Left kidney (tissue), 2 donors: ENCODE data around the gene ATP1B3. TPM values are rescaled to one million over a fixed set of nuclear protein-coding genes. Genes with fewer than 3 reads are reported as not detected.
"Not testable (repeated sequence)": the region's sequence is repeated elsewhere in the genome, so short reads cannot be mapped to it uniquely, and the experiment has no call there.

Source experiments
- DNase-seq: peaks from one replicate; pipeline ENCODE4 v3.0.0-alpha.2; 2013
- polyA plus RNA-seq: library from polyadenylated mRNA; unstranded; fragments of 120-200 nt; gene quantifications from one replicate; pipeline ENCODE4 v1.2.1, GENCODE V29; 2013; ENCODE audit not compliant: insufficient read length

The ATP1B3 gene
- polyA plus RNA-seq, 1 donor: 213 TPM

DNA sequence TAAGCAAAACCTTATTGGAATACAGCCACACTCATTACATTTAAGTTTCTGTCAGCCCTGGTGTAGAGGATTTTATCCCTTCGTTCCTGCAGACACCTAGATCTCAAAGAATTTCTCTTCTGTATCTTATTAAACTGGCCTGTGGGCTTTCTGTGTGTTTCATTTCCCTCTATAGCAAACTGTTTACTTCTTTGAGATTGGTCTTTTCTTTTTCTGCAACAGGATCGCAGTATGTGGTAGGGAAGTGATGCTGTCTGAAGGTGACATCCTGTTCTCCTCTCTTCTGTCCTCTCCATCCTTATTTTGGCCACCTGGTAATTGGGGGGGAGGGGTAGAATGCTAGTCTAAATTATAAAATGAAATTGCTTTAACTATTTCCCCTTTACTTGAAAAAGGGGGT is 25.5 kb downstream of the ATP1B3 start:
- no peak for DNase-seq

DNA sequence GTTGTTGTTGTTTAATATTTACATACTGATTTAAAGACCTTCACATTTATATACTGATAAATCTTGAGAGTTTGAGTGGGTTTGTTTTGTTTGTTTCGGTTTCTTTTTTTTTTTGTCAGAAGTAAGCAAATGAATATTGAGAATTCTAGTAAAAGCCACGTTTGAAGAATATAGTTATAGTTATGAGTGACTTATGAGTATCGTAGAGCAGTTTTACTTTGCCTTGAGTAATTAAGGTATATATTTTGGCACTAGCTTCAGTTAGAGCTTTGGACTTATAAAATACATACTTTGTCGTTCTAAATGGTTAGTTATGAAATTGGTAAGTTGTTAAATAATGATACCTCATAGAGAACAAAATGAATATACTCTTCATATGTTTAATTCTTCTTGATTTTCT is 27.8 kb downstream of the ATP1B3 start:
- no peak for DNase-seq

DNA sequence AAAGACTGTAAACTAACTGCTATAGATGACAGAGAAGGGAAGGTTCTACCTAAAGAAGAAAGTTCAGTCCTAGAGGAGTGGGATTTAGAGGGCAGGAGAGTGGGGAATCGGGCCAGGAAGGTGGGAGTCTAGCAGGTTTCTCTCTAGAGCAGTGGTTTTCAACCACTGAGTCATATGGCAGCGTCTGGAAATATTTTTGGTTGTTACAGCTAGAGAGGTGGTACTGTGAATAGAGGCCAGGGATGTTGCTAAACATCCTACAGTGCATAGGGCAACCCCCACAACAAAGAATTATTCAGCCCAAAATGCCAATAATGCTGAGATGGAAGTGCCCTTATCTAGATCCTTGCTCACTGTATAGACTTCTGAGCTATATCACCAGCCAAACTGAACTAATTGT is 28.7 kb downstream of the ATP1B3 start:
- DNase-seq: no peak

DNA sequence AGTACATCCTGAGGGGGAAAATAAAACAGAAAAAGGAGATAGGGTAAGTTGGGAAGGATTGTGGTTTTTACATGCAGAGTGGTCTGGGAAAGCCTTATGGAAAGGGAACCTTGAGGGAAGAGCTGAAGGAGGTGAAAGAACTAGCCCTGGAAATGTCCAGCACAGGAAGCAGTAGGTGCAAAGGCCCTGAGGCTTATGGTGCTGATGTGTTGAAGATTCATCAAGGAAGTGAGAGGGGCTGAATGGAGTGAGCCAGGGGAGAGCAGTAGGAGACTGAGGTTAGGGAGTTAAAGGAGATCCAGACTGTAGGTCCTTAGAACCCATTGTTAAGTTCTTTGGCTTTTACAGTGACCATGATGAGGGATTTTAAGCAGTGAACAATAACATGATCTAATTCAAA is 33.0 kb downstream of the ATP1B3 start:
- DNase-seq: no peak

DNA sequence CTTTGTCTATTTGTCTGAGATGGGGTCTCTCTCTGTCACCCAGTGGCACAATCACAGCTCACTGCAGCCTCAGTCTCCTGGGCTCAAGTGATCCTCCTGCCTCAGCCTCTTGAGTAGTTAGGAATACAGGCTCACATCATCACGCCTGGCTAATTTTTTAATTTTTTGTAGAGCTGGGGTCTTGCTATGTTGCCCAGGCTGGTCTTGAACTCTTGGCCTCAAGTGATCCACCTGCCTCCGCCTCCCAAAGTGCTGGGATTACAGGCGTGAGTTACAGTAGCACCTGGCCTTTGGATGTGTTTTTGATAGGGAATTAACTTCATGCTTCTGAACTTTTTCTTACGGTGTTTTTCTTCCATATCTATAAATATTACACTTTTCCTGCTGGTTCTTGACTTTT is 33.5 kb downstream of the ATP1B3 start:
- not testable (repeated sequence) for DNase-seq

DNA sequence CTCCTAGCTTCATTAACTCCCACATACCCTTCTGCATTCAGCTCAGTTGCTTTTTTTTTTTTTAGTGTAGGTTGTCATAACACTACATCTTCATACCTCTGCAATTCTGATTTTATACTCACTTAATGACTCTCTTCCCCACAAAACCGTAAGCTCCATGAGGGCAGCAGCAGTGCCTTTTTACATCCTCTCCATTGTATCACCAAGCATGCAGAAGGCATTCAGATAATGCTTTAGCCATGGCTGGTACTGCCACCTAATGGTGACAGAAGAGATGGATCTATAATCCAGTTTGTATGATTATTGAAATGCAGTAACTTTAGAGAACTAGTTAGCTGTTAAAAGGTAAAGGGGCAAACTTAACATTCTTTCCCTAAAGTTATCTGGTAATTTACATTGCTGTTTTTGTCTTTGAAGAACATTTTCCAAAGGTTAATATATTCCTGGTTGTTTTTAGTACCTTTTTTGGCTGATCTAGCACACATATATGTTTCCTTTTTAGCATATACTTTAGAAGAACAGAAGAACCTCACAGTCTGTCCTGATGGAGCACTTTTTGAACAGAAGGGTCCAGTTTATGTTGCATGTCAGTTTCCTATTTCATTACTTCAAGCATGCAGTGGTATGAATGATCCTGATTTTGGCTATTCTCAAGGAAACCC is 36.8 kb downstream of the ATP1B3 start:
- peak; percentile 15 for DNase-seq

DNA sequence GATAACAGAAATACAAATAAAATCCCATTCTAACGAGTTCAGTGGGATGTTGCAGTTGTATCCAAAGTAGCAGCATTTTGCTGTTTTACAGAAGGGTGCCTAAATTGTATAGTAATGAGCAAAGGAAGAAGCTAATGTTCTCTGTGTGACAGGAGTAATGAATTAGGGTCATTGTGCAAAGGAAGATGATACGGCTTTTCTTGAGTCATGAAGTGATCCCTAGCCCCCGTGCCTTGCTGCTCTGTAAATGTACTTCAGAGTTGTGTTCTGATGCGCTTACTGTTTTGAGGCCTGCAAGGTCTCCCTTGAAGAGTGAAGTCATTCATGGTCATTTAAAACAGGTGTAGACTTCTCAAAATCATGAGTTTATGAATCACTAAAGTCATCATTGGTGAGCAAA is 37.9 kb downstream of the ATP1B3 start:
- peak; percentile 8 for DNase-seq

DNA sequence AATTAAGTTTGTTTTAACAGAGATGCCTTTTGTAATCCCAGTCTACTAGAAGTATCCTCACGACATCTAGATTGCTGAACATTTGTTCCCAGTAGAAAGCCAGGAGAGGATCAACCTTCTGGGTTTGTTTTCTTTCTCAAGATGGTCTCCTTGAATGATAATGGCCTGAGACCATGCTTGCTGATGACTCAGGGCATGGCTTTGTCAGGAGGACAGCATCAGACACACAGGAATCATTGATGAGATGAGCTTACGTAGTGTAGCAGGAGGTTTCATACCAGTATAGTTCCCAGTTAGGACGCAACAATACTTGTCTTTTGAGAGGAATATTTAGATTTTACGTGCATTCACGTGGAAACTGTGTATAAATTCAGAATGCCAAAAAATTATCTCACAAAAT is 38.6 kb downstream of the ATP1B3 start:
- no peak for DNase-seq

DNA sequence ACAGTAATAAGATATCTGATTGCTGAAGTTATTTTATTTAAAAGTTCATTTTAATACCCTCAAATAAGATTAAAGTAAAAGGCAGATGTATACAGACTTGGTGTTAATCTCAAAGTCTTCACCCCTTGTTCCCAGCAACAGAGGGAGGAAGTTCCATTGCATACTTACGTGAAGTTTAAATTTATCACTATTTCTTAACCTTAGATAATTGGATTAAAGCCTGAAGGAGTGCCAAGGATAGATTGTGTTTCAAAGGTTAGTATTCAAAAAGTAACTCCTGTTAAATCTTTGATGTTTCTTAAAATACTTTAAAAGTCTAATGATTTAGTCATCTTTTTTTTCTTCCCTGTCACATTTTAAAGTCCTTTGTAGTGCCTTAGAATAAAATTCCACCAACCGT is 39.3 kb downstream of the ATP1B3 start:
- DNase-seq: peak; percentile 18

DNA sequence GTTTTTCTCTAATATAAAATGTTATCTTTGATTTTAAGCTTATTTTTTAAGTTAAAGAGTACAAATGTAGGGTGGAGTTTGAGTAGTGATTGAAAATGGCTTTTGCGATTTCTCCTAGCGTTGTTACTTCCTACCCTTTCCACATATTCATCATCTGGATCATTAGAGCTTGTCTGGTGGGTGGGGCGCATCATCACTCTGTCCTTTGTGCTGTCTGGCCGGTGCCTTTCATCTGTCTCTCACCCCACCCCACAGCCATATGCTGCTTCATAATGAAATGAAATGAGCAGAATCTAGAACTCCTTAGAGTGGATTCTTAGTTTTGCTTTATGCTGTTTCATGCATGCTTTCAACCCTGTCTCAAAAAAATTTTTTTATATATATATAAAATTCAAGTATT is 44.3 kb downstream of the ATP1B3 start:
- no peak for DNase-seq

DNA sequence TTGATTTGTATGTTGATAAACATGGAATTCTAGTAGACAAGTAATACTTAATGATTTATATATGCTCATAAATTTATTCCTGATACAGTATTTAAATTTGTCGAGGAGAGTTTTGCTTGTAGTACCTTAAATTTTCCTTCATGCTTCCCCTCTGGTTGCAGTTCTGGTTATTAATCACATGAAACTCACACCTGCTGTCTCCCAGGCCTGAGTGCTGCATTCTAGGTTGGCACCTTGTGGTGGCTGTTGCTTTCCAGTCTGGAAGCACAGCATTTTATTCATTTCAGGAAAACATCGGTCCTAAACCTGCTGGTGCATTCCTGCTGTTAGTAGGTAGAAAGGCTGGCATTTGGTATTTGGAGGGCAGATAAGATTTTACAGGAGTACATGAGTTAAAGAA is 44.9 kb downstream of the ATP1B3 start:
- DNase-seq: no peak

DNA sequence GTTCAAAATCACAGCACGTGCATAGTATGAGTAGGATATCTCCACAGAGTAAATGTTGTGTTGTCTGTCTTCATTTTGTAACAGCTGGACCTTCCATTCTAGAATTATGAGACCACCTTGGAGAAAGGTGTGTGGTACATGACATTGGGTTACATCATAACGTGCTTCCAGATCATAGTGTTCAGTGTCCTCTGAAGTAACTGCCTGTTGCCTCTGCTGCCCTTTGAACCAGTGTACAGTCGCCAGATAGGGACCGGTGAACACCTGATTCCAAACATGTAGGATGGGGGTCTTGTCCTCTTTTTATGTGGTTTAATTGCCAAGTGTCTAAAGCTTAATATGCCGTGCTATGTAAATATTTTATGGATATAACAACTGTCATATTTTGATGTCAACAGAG is 49.2 kb downstream of the ATP1B3 start:
- not testable (repeated sequence) for DNase-seq

DNA sequence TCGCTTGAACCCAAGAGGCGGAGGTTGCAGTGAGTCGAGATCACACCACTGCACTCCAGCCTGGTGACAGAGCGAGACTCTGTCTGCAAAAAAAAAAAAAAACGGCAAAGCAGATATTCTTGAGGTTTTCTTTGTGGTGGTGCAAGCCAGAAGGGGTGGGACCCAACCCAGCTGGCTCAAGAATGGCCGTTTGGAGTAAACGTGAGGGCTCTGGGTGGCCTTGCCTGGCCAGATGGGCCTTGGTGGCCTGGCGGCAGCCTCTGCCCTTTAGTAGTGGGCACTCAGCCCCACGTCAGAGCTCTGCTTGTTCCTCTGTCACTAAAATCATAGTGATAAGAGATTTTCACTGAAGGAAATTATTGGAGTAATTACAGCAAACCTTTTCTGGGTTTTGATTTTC is 50.5 kb downstream of the ATP1B3 start:
- DNase-seq: no peak

DNA sequence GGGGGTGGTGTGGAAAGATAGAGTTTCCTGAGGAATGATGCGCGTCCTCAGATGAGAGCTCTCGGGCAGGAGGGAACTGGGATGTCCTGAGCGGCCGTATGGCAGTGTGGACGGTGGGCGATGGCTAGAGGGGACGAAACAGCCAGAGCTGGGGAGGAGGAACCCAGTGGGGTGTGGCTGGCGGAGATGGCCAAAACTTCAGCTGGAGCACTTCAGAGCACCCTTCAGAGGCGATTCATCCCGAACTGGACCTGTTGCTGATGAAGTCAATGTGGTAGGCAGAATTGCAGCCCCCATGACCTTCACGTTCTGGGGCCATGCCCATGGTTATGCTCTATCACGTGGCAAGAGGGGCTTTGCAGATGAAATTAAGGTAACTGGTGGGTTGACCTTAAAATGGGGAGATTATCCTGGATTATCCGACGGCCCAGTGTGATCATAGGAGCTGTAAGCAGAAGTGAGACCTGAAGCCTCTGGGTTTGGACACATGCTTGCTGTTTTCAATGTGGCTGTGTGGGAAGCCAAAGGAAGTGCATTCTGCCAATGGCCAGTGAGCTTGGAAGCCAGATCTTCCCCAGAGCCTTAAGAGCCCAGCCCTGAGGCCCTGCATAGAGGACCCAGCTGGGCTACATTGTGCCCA is 52.3 kb downstream of the ATP1B3 start:
- DNase-seq: no peak

DNA sequence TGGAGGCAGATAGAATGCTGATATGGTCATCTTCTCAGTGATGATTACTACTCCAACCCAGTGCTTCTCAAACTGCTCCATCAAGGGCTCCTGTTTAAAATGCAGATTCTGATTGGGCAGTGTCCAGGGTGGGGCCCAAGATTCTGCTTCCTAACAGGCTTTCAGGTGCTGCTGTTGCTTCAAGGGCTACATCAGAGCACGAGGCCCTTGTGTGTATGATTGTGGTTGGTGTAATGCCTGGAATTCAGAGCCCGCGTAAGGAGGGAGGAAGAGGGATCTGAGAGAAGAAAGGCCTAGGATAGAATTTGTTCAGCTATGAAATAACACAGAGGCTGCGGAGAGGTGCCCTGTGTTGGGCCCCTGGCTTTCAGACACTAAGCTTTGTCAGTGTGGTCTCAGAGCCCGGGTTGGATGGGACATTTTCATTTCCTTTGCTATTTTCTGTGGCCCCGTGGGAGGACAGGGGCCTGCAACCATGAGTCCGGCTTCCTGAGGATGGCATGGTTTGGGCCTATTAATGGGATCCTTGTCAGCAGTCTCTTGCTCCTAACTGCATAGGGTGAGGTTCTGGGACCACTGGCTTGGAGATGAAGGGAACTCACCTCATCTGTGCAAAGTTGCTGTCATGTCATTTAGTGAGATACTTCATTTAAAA is 53.0 kb downstream of the ATP1B3 start:
- no peak for DNase-seq

DNA sequence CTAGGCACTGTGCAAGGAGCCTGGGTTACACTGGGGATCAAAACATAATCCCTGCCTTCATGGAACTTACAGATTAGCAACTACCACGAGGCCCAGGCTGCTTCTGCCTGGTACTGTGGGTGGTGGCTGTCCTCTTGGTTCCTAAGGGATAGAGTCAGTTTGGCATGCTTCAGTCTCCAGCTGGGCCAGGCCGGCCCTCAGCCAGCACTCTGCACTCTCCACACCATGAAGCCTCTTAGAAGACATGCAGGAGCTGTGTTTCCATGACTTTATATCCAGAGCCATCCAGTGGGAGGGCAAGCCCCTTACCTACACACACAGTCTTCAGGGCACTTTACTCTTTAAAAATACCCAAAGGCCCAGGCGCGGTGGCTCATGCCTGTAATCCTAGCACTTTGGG is 54.4 kb downstream of the ATP1B3 start:
- DNase-seq: no peak

DNA sequence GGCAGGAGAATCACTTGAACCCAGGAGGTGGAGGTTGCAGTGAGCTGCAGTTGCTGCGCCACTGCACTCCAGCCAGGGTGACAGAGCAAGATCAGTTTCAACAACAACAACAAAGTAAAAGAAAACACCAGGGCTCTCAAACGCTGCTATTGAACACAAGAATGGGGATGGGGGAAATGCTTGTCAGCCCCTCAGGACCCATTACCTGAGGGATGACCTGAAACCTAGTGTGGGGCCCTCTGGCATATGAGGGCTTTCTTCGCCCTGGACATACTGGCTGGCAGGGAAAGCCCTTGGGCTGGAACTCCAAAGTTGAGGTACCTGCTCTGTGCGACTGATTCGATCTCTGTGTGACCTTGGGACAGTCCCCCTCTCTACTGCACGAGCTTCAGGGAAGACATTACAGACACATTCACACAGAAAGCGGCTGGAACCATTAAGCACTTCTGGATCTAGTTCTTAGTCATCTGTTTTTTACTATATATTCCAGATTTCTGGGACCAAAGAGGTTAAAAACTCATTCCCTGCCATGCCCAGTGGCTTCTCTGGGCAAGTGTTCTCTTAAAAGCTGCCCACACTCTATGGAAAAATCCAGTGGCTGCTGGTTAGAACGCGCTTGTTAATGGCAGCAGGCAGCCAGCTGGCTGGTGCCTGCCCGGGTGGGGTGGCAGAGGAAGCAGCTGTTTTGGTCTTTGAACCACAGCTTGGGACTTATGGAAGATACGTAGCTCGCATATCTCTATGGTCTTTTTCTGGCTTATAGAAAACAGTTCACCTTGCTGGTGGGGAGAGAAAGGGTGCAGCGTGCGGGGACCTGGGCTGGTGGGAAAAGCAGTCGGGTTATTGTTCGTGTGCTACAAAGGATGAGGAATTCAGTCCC is 57.2 kb downstream of the ATP1B3 start:
- DNase-seq: no peak

DNA sequence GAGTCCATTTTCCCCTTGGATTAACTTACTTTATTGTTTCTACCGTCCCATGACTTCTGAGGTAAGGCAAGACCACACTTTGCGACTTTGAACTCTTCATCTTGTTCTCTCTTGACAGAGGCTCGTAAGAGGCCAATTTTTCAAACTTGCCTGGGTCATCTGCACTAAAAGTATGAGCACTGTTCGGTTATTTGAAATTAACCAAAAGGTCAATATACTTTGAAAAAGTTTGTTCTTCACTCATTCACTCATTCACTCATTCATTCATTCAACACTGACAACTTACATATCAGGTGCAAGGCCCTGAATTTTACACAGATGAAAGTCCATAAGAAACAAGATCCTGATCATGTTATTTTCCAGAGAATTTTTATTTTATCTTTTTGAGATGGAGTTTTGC is 57.9 kb downstream of the ATP1B3 start:
- no peak for DNase-seq

DNA sequence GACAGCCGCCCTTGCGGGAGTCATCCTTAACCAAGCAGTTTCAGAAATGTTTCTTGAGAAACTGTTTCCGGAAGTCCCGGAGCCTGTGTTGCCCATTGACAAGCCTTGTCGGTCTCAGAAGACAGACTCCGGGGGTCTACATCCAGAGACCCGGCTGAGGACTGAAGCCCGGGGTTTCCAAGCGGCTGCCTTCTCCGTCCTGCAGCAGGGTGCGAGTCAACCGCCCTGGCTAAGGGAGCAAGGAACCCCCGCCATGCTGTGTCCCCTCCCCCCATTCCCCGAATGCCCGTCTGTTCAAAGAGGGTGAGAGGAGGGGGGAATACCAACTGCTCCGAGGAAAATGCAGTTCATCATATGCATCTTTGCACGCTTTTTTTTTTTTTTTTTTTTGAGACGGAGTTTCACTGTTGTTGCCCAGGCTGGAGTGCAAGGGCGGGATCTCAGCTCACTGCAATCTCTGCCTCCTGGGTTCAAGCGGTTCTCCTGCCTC is 61.6 kb downstream of the ATP1B3 start:
- DNase-seq: no peak

DNA sequence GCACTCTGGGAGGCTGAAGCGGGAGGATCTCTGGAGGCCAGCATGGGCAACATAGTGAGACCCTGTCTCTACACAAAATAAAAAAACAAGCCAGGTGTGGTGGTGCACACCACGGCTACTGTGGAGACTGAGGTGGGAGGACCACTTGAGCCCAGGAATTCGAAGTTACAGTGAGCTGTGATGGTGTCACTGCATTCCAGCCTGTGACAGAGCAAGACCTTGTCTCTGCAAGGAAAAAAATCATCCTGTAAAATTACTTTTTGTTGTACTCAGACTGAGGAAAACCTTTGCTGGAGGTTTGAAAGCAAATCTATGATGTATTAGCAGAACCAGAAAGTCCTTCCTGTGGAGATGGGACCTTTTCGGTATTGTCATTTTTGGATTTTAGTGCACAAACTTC is 63.3 kb downstream of the ATP1B3 start:
- DNase-seq: no peak

DNA sequence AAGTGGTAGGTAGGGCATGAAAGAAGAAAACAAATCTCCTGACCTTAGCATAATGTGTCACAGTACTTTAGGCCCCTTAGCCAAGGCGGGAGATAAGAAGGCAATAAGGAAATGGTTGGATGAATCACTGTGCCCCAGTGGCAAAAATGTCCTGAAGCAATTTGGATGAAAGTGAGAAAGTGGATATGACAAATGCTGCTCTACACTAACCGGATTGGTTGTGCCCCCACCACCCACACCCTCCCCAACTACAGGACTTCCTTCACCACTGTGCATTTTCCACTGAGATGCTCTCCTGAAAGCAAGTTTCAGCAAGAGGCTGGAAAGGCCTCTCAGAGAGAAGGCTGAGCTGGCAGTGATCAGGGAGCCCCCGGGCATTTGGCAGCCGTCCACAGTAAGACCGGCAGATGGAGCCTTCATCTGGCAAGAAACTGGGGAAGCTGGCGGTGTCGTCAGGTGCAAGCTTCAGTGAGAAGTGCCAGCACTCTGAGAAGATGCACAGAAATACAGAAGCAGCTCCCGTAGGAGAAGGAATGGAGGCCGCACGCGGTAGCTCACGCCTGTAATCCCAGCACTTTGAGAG is 63.8 kb downstream of the ATP1B3 start:
- no peak for DNase-seq

DNA sequence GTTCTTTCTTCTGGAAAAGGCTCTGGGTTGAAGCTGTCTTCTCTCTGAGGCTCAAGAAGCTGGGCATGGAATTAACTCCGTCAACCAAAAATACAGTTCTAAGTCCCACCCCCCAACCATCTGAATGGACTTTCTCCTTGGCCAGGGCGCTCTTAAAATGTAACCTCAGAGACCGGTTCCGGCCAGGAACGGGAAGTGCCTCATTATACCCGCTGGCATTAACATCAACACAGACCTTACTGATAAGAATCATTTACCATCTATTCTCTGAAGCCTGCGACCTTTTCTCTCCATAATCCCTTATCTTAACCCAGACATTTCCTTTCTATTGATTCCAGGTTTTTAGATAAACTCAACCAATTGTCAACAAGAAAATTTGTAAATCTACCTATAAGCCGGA is 64.7 kb downstream of the ATP1B3 start:
- DNase-seq: no peak
